Stimulated activated CD4-positive, alpha-beta T cell treated with anti-CD3 and anti-CD28 coated beads, Interleukin-1b, Interleukin-23, amount 100 ng/mL, for 4 hours (primary cell): ENCODE results near the gene NT5DC4.

Experiments
- DNase-seq, 2 donors: peaks; one replicate each; pipeline ENCODE4 v3.0.0-alpha.2; 2020; ENCODE audit warnings: low read depth in 2 of 2

The NT5DC4 gene

GRCh38 chr2:112720785-112721184 lies at the start of gene NT5DC4:
Gene NT5DC4, plus strand, starts transcription at chr2:112721020. Its CDS starts 60 bp downstream, at chr2:112721080.
- no peak for DNase-seq

- DNase-seq, result no peak
Observed at GRCh38 chr2:112671801-112672200, 49.0 kb upstream of the NT5DC4 start.

- DNase-seq, result no peak
Observed at GRCh38 chr2:112673008-112673407, 47.8 kb upstream of the NT5DC4 start.

- DNase-seq, result no peak
Observed at GRCh38 chr2:112674229-112674628, 46.6 kb upstream of the NT5DC4 start.

- no peak for DNase-seq
Observed at GRCh38 chr2:112679484-112679883, 41.3 kb upstream of the NT5DC4 start.

GRCh38 chr2:112680666-112681101 lies 40.1 kb upstream of the NT5DC4 start:
- DNase-seq, result no peak

- no peak for DNase-seq
Observed at GRCh38 chr2:112682101-112682500, 38.7 kb upstream of the NT5DC4 start.

- DNase-seq, result no peak
Observed at GRCh38 chr2:112683550-112684414, 37.0 kb upstream of the NT5DC4 start.

GRCh38 chr2:112684415-112684775 lies 36.4 kb upstream of the NT5DC4 start:
- no peak for DNase-seq

- DNase-seq, result no peak
Observed at GRCh38 chr2:112685271-112685884, 35.4 kb upstream of the NT5DC4 start.

GRCh38 chr2:112686348-112687217 lies 34.2 kb upstream of the NT5DC4 start:
- no peak for DNase-seq

GRCh38 chr2:112687522-112687921 lies 33.3 kb upstream of the NT5DC4 start:
- no peak for DNase-seq

- DNase-seq, result no peak
Observed at GRCh38 chr2:112688086-112688880, 32.5 kb upstream of the NT5DC4 start.

- peak; percentile 43 to 45 for DNase-seq
Observed at GRCh38 chr2:112690853-112691401, 29.9 kb upstream of the NT5DC4 start.

GRCh38 chr2:112691881-112692281 lies 28.9 kb upstream of the NT5DC4 start:
- no peak for DNase-seq

GRCh38 chr2:112692495-112692911 lies 28.3 kb upstream of the NT5DC4 start:
- DNase-seq, result peak; percentile 7 to 29

- peak in 1 of 2 donors; percentile 15 for DNase-seq
Observed at GRCh38 chr2:112692918-112693317, 27.9 kb upstream of the NT5DC4 start.

GRCh38 chr2:112693596-112693995 lies 27.2 kb upstream of the NT5DC4 start:
- no peak for DNase-seq

- DNase-seq, result no peak
Observed at GRCh38 chr2:112694182-112694581, 26.6 kb upstream of the NT5DC4 start.

- no peak for DNase-seq
Observed at GRCh38 chr2:112698834-112699515, 21.8 kb upstream of the NT5DC4 start.
